OCI-M1 (cell line): Measurements from ENCODE around the gene TNFRSF21.
"Not testable (repeated sequence)": the region's sequence is repeated elsewhere in the genome, so short reads cannot be mapped to it uniquely, and the experiment has no call there.

ENCODE experiments used
- DNase-seq: peaks from one replicate; lab custom pipeline; 2025; lab: John Stamatoyannopoulos, UW

TNFRSF21 gene

GRCh38 chr6:47252633-47253032 lies 57.1 kb downstream of the TNFRSF21 start:
- DNase-seq, result no peak

GRCh38 chr6:47251396-47251795 lies 58.3 kb downstream of the TNFRSF21 start:
- no peak for DNase-seq

- no peak for DNase-seq
Observed at GRCh38 chr6:47250302-47250701, 59.4 kb downstream of the TNFRSF21 start.

GRCh38 chr6:47248446-47248845 lies 61.3 kb downstream of the TNFRSF21 start:
- DNase-seq, result peak; percentile 29

GRCh38 chr6:47247227-47247797 lies 62.4 kb downstream of the TNFRSF21 start:
- DNase-seq, result peak; percentile 72

- DNase-seq, result peak; percentile 65
Observed at GRCh38 chr6:47246551-47246950, 63.2 kb downstream of the TNFRSF21 start.

- peak; percentile 97 for DNase-seq
Observed at GRCh38 chr6:47245745-47246371, 63.8 kb downstream of the TNFRSF21 start.

- DNase-seq, result peak; percentile 99
Observed at GRCh38 chr6:47242483-47243386, 67.0 kb downstream of the TNFRSF21 start.

GRCh38 chr6:47241742-47242482 lies 67.8 kb downstream of the TNFRSF21 start:
- DNase-seq, result peak; percentile 68

- no peak for DNase-seq
Observed at GRCh38 chr6:47240277-47240890, 69.3 kb downstream of the TNFRSF21 start.

GRCh38 chr6:47239546-47239945 lies 70.2 kb downstream of the TNFRSF21 start:
- DNase-seq, result peak; percentile 15

- DNase-seq, result no peak
Observed at GRCh38 chr6:47238456-47238995, 71.2 kb downstream of the TNFRSF21 start.

- DNase-seq, result no peak
Observed at GRCh38 chr6:47237196-47237595, 72.5 kb downstream of the TNFRSF21 start.

- peak; percentile 44 for DNase-seq
Observed at GRCh38 chr6:47235964-47236760, 73.5 kb downstream of the TNFRSF21 start.

GRCh38 chr6:47235421-47235820 lies 74.3 kb downstream of the TNFRSF21 start:
- no peak for DNase-seq

- DNase-seq, result no peak
Observed at GRCh38 chr6:47234266-47234933, 75.3 kb downstream of the TNFRSF21 start.

GRCh38 chr6:47231151-47231550 lies 78.6 kb downstream of the TNFRSF21 start:
- DNase-seq, result no peak

GRCh38 chr6:47230579-47230978 lies 79.1 kb downstream of the TNFRSF21 start:
- no peak for DNase-seq

GRCh38 chr6:47229255-47229654 lies 80.5 kb downstream of the TNFRSF21 start:
- no peak for DNase-seq

- not testable (repeated sequence) for DNase-seq
Observed at GRCh38 chr6:47228093-47228492, 81.6 kb downstream of the TNFRSF21 start.
